NK-92 (cell line): ENCODE results near the gene OBSCN.
"Not testable (repeated sequence)": the region's sequence is repeated elsewhere in the genome, so short reads cannot be mapped to it uniquely, and the experiment has no call there.

Experiments used
- DNase-seq: peaks from one replicate; lab custom pipeline; 2025; ENCODE audit not compliant: unreplicated experiment; lab: John Stamatoyannopoulos, UW

The OBSCN gene

GRCh38 chr1:228225165-228225710 lies 17.4 kb downstream of the OBSCN start:
- no peak for DNase-seq

- no peak for DNase-seq
These were observed 17.9 kb downstream of the OBSCN start for GRCh38 chr1:228225740-228226139.

GRCh38 chr1:228226141-228226874 lies 18.5 kb downstream of the OBSCN start:
- no peak for DNase-seq

GRCh38 chr1:228226956-228227791 lies 19.3 kb downstream of the OBSCN start:
- DNase-seq: no peak

- not testable (repeated sequence) for DNase-seq
These were observed 20.3 kb downstream of the OBSCN start for GRCh38 chr1:228228147-228228546.

GRCh38 chr1:228228601-228229074 lies 20.8 kb downstream of the OBSCN start:
- no peak for DNase-seq

- DNase-seq: no peak
These were observed 23.3 kb downstream of the OBSCN start for GRCh38 chr1:228231189-228231588.

- DNase-seq: no peak
These were observed 25.3 kb downstream of the OBSCN start for GRCh38 chr1:228233136-228233535.

GRCh38 chr1:228234921-228235320 lies 27.1 kb downstream of the OBSCN start:
- DNase-seq: no peak

GRCh38 chr1:228236744-228237143 lies 28.9 kb downstream of the OBSCN start:
- no peak for DNase-seq

GRCh38 chr1:228238007-228238406 lies 30.2 kb downstream of the OBSCN start:
- DNase-seq: no peak

GRCh38 chr1:228238461-228238860 lies 30.6 kb downstream of the OBSCN start:
- no peak for DNase-seq

- DNase-seq: no peak
These were observed 32.8 kb downstream of the OBSCN start for GRCh38 chr1:228240411-228241240.

- DNase-seq: no peak
These were observed 33.4 kb downstream of the OBSCN start for GRCh38 chr1:228241259-228241658.

GRCh38 chr1:228242409-228242808 lies 34.6 kb downstream of the OBSCN start:
- no peak for DNase-seq

- no peak for DNase-seq
These were observed 35.2 kb downstream of the OBSCN start for GRCh38 chr1:228243093-228243492.

- not testable (repeated sequence) for DNase-seq
These were observed 36.1 kb downstream of the OBSCN start for GRCh38 chr1:228243989-228244388.

- DNase-seq: no peak
These were observed 37.3 kb downstream of the OBSCN start for GRCh38 chr1:228245111-228245510.

GRCh38 chr1:228246216-228246900 lies 38.5 kb downstream of the OBSCN start:
- no peak for DNase-seq

- DNase-seq: no peak
These were observed 41.9 kb downstream of the OBSCN start for GRCh38 chr1:228249513-228250305.
